OCI-LY1 (cell line): ENCODE results near the gene MEPCE.

Experiments used
- CTCF ChIP-seq: fragments of 200-600 bp; sonication (generic), shearing (Covaris generic); IDR thresholded peaks from 2 replicates; pipeline ENCODE4 v1.5.1; 2017; ENCODE audit warnings: mild to moderate bottlenecking, antibody characterized with exemption, low read length, moderate library complexity, mixed read lengths
- EZH2 ChIP-seq: fragments of 200-600 bp; sonication (generic), shearing (Covaris generic); IDR thresholded peaks from 2 replicates; pipeline ENCODE4 v1.8.0; 2017; ENCODE audit warnings: borderline replicate concordance, mixed run types, mild to moderate bottlenecking, antibody characterized with exemption, low read length, moderate library complexity, mixed read lengths

- TF ChIP-seq CTCF (no peak), EZH2 (no peak)
These were observed 10.5 kb upstream of the MEPCE start for GRCh38 chr7:100418930-100419659.
